ENCODE results near the gene SLC22A31.

The SLC22A31 gene

GRCh38 chr16:89156740-89157645 lies 43.3 kb downstream of the SLC22A31 start:
- Histone ChIP-seq H3K4me3 (ENCODE audit: low read length) (no peak overlapping the region), H3K27ac (ENCODE audit: low read depth, low read length) (no peak overlapping the region), H3K4me1 (ENCODE audit: insufficient read depth, low read length) (no peaks in the 10 kb centered on the region), H3K9ac (ENCODE audit: low read depth, low read length) (no peak overlapping the region), H3K9me3 (ENCODE audit: insufficient read depth, low read depth, low read length) (peaks cover 12% of the 10 kb centered on the region), H3K36me3 (ENCODE audit: insufficient read depth, low read length) (no peaks in the 10 kb centered on the region), H3K27me3 (ENCODE audit: insufficient read depth, low read length) (no peaks in the 10 kb centered on the region)
- WGBS, result 87% methylated on average over 26 of the region's 26 CpGs

GRCh38 chr16:89155851-89156739 lies 44.2 kb downstream of the SLC22A31 start:
- Histone ChIP-seq H3K27ac (ENCODE audit: low read depth, low read length) (no peak overlapping the region), H3K4me3 (ENCODE audit: low read length) (no peak overlapping the region), H3K9ac (ENCODE audit: low read depth, low read length) (no peak overlapping the region), H3K4me1 (ENCODE audit: insufficient read depth, low read length) (no peaks in the 10 kb centered on the region), H3K27me3 (ENCODE audit: insufficient read depth, low read length) (no peaks in the 10 kb centered on the region), H3K9me3 (ENCODE audit: insufficient read depth, low read depth, low read length) (peaks cover 12% of the 10 kb centered on the region), H3K36me3 (ENCODE audit: insufficient read depth, low read length) (peaks cover 4% of the 10 kb centered on the region)
- WGBS, result 83% methylated on average over 24 of the region's 24 CpGs

GRCh38 chr16:89155184-89155679 lies 45.1 kb downstream of the SLC22A31 start:
- H3K36me3 ChIP-seq (ENCODE audit: insufficient read depth, low read length), result peaks cover 12% of the 10 kb centered on the region
- no peak overlapping the region for H3K9ac ChIP-seq (ENCODE audit: low read depth, low read length)
- 69% methylated on average over 19 of the region's 19 CpGs for WGBS
- no peaks in the 10 kb centered on the region for H3K4me1 ChIP-seq (ENCODE audit: insufficient read depth, low read length)
- H3K4me3 ChIP-seq (ENCODE audit: low read length), result no peak overlapping the region
- H3K9me3 ChIP-seq (ENCODE audit: insufficient read depth, low read depth, low read length), result peaks cover 13% of the 10 kb centered on the region
- H3K27me3 ChIP-seq (ENCODE audit: insufficient read depth, low read length), result no peaks in the 10 kb centered on the region
- H3K27ac ChIP-seq (ENCODE audit: low read depth, low read length), result no peak overlapping the region

- H3K27me3 ChIP-seq (ENCODE audit: insufficient read depth, low read length), result no peaks in the 10 kb centered on the region
- H3K9ac ChIP-seq (ENCODE audit: low read depth, low read length), result no peak overlapping the region
- peaks cover 19% of the 10 kb centered on the region for H3K36me3 ChIP-seq (ENCODE audit: insufficient read depth, low read length)
- H3K27ac ChIP-seq (ENCODE audit: low read depth, low read length), result no peak overlapping the region
- WGBS, result 87% methylated on average over 24 of the region's 24 CpGs
- H3K9me3 ChIP-seq (ENCODE audit: insufficient read depth, low read depth, low read length), result peaks cover 20% of the 10 kb centered on the region
- no peak overlapping the region for H3K4me3 ChIP-seq (ENCODE audit: low read length)
- H3K4me1 ChIP-seq (ENCODE audit: insufficient read depth, low read length), result no peaks in the 10 kb centered on the region
These were observed 45.8 kb downstream of the SLC22A31 start for GRCh38 chr16:89154390-89155183.

- WGBS, result 94% methylated on average over 19 of the region's 19 CpGs
- H3K9me3 ChIP-seq (ENCODE audit: insufficient read depth, low read depth, low read length), result peaks cover 27% of the 10 kb centered on the region
- H3K36me3 ChIP-seq (ENCODE audit: insufficient read depth, low read length), result peaks cover 26% of the 10 kb centered on the region
- H3K27me3 ChIP-seq (ENCODE audit: insufficient read depth, low read length), result no peaks in the 10 kb centered on the region
- no peak overlapping the region for H3K4me3 ChIP-seq (ENCODE audit: low read length)
- no peaks in the 10 kb centered on the region for H3K4me1 ChIP-seq (ENCODE audit: insufficient read depth, low read length)
- no peak overlapping the region for H3K9ac ChIP-seq (ENCODE audit: low read depth, low read length)
- no peak overlapping the region for H3K27ac ChIP-seq (ENCODE audit: low read depth, low read length)
These were observed 46.5 kb downstream of the SLC22A31 start for GRCh38 chr16:89153848-89154271.

GRCh38 chr16:89152831-89153700 lies 47.3 kb downstream of the SLC22A31 start:
- H3K4me1 ChIP-seq (ENCODE audit: insufficient read depth, low read length), result no peaks in the 10 kb centered on the region
- H3K9me3 ChIP-seq (ENCODE audit: insufficient read depth, low read depth, low read length), result peaks cover 28% of the 10 kb centered on the region
- H3K27me3 ChIP-seq (ENCODE audit: insufficient read depth, low read length), result no peaks in the 10 kb centered on the region
- H3K36me3 ChIP-seq (ENCODE audit: insufficient read depth, low read length), result peaks cover 33% of the 10 kb centered on the region
- no peak overlapping the region for H3K4me3 ChIP-seq (ENCODE audit: low read length)
- no peak overlapping the region for H3K27ac ChIP-seq (ENCODE audit: low read depth, low read length)
- 92% methylated on average over 40 of the region's 41 CpGs for WGBS
- H3K9ac ChIP-seq (ENCODE audit: low read depth, low read length), result no peak overlapping the region

- Histone ChIP-seq H3K27ac (ENCODE audit: low read depth, low read length) (no peak overlapping the region), H3K36me3 (ENCODE audit: insufficient read depth, low read length) (peaks cover 48% of the 10 kb centered on the region), H3K27me3 (ENCODE audit: insufficient read depth, low read length) (no peaks in the 10 kb centered on the region), H3K9ac (ENCODE audit: low read depth, low read length) (no peak overlapping the region), H3K9me3 (ENCODE audit: insufficient read depth, low read depth, low read length) (peaks cover 26% of the 10 kb centered on the region), H3K4me1 (ENCODE audit: insufficient read depth, low read length) (no peaks in the 10 kb centered on the region), H3K4me3 (ENCODE audit: low read length) (no peak overlapping the region)
- WGBS, result 94% methylated on average over 8 of the region's 8 CpGs
These were observed 49.4 kb downstream of the SLC22A31 start for GRCh38 chr16:89150981-89151380.

GRCh38 chr16:89150090-89150835 lies 50.1 kb downstream of the SLC22A31 start:
- no peak overlapping the region for H3K27ac ChIP-seq (ENCODE audit: low read depth, low read length)
- 96% methylated on average over 18 of the region's 18 CpGs for WGBS
- no peak overlapping the region for H3K4me3 ChIP-seq (ENCODE audit: low read length)
- no peaks in the 10 kb centered on the region for H3K4me1 ChIP-seq (ENCODE audit: insufficient read depth, low read length)
- H3K27me3 ChIP-seq (ENCODE audit: insufficient read depth, low read length), result no peaks in the 10 kb centered on the region
- H3K9ac ChIP-seq (ENCODE audit: low read depth, low read length), result no peak overlapping the region
- H3K36me3 ChIP-seq (ENCODE audit: insufficient read depth, low read length), result peaks cover 55% of the 10 kb centered on the region
- H3K9me3 ChIP-seq (ENCODE audit: insufficient read depth, low read depth, low read length), result peaks cover 26% of the 10 kb centered on the region

GRCh38 chr16:89149386-89149785 lies 51.0 kb downstream of the SLC22A31 start:
- no peaks in the 10 kb centered on the region for H3K4me1 ChIP-seq (ENCODE audit: insufficient read depth, low read length)
- WGBS, result 96% methylated on average over 9 of the region's 9 CpGs
- no peak overlapping the region for H3K9ac ChIP-seq (ENCODE audit: low read depth, low read length)
- peaks cover 55% of the 10 kb centered on the region for H3K36me3 ChIP-seq (ENCODE audit: insufficient read depth, low read length)
- no peak overlapping the region for H3K4me3 ChIP-seq (ENCODE audit: low read length)
- H3K27me3 ChIP-seq (ENCODE audit: insufficient read depth, low read length), result no peaks in the 10 kb centered on the region
- H3K9me3 ChIP-seq (ENCODE audit: insufficient read depth, low read depth, low read length), result peaks cover 26% of the 10 kb centered on the region
- no peak overlapping the region for H3K27ac ChIP-seq (ENCODE audit: low read depth, low read length)

Data from HUES64 (cell line).